Neural cell (in vitro differentiated cells): ENCODE measurements around the gene GEMIN5.

Experiments
- CTCF ChIP-seq: fragments of 450-650 bp; IDR thresholded peaks from 2 replicates; pipeline ENCODE4 v1.5.1; 2014; ENCODE audit warnings: antibody characterized with exemption, mild to moderate bottlenecking, moderate library complexity; ENCODE audit not compliant: poor library complexity, severe bottlenecking
- EP300 ChIP-seq: fragments of 450-650 bp; conservative IDR thresholded peaks from 2 replicates; pipeline ENCODE4 v1.6.1; 2014; ENCODE audit warnings: antibody characterized with exemption, mild to moderate bottlenecking, moderate library complexity; ENCODE audit not compliant: poor library complexity, severe bottlenecking
- EZH2 ChIP-seq: fragments of 200-600, 300-800 bp; shearing (Covaris generic), sonication (generic); IDR thresholded peaks from 2 replicates; pipeline ENCODE4 v1.6.1; 2014; ENCODE audit warnings: antibody characterized with exemption, low read length, borderline replicate concordance, mild to moderate bottlenecking; ENCODE audit not compliant: insufficient read depth, poor library complexity, severe bottlenecking
- POLR2AphosphoS5 ChIP-seq: IDR thresholded peaks from 2 replicates; pipeline ENCODE4 v1.6.1; 2012
- RAD21 ChIP-seq: fragments of 450-650 bp; conservative IDR thresholded peaks from 2 replicates; pipeline ENCODE4 v1.6.1; 2014; ENCODE audit warnings: antibody characterized with exemption, mild to moderate bottlenecking, moderate library complexity
- SMC3 ChIP-seq: fragments of 450-650 bp; conservative IDR thresholded peaks from 2 replicates; pipeline ENCODE4 v1.6.1; 2014; ENCODE audit warnings: antibody characterized with exemption, mild to moderate bottlenecking, moderate library complexity; ENCODE audit not compliant: poor library complexity
- TAF1 ChIP-seq: IDR thresholded peaks from 2 replicates; pipeline ENCODE4 v1.6.1; 2012; ENCODE audit warnings: low read depth
- TF ChIP-seq, protein P1 (sequence below): IDR thresholded peaks from 2 replicates; pipeline ENCODE4 v1.6.1; 2012; ENCODE audit warnings: borderline replicate concordance

- TF ChIP-seq CTCF (no peak), EZH2 (no peak), EP300 (no peak), POLR2AphosphoS5 (no peak), TAF1 (no peak), SMC3 (no peak), RAD21 (no peak)
- TF ChIP-seq, protein P1, sequence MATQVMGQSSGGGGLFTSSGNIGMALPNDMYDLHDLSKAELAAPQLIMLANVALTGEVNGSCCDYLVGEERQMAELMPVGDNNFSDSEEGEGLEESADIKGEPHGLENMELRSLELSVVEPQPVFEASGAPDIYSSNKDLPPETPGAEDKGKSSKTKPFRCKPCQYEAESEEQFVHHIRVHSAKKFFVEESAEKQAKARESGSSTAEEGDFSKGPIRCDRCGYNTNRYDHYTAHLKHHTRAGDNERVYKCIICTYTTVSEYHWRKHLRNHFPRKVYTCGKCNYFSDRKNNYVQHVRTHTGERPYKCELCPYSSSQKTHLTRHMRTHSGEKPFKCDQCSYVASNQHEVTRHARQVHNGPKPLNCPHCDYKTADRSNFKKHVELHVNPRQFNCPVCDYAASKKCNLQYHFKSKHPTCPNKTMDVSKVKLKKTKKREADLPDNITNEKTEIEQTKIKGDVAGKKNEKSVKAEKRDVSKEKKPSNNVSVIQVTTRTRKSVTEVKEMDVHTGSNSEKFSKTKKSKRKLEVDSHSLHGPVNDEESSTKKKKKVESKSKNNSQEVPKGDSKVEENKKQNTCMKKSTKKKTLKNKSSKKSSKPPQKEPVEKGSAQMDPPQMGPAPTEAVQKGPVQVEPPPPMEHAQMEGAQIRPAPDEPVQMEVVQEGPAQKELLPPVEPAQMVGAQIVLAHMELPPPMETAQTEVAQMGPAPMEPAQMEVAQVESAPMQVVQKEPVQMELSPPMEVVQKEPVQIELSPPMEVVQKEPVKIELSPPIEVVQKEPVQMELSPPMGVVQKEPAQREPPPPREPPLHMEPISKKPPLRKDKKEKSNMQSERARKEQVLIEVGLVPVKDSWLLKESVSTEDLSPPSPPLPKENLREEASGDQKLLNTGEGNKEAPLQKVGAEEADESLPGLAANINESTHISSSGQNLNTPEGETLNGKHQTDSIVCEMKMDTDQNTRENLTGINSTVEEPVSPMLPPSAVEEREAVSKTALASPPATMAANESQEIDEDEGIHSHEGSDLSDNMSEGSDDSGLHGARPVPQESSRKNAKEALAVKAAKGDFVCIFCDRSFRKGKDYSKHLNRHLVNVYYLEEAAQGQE: no peak
Observed at GRCh38 chr5:154895606-154896561, 42.1 kb downstream of the GEMIN5 start.
